Neuron (in vitro differentiated cells): ENCODE data around the gene NID1.
"Not testable (repeated sequence)": the region's sequence is repeated elsewhere in the genome, so short reads cannot be mapped to it uniquely, and the experiment has no call there.

ENCODE experiments used
- H2AFZ ChIP-seq: one replicate; pipeline ENCODE4 v1.6.1; 2013; ENCODE audit warnings: low read depth, mild to moderate bottlenecking, inconsistent platforms, low read length, moderate library complexity
- H3K27me3 ChIP-seq: one replicate; pipeline ENCODE4 v1.6.1; 2013; ENCODE audit warnings: low read length; ENCODE audit not compliant: insufficient read depth
- H3K36me3 ChIP-seq: one replicate; pipeline ENCODE4 v1.6.1; 2013; ENCODE audit warnings: low read length; ENCODE audit not compliant: insufficient read depth
- H3K4me1 ChIP-seq: one replicate; pipeline ENCODE4 v1.6.1; 2013; ENCODE audit warnings: low read length; ENCODE audit not compliant: insufficient read depth
- H3K4me3 ChIP-seq: 2 replicates; pipeline ENCODE4 v1.5.1; 2013; ENCODE audit warnings: mild to moderate bottlenecking, low read length, moderate library complexity
- H3K9me3 ChIP-seq: one replicate; pipeline ENCODE4 v1.6.1; 2013; ENCODE audit warnings: low read length

Gene NID1

DNA sequence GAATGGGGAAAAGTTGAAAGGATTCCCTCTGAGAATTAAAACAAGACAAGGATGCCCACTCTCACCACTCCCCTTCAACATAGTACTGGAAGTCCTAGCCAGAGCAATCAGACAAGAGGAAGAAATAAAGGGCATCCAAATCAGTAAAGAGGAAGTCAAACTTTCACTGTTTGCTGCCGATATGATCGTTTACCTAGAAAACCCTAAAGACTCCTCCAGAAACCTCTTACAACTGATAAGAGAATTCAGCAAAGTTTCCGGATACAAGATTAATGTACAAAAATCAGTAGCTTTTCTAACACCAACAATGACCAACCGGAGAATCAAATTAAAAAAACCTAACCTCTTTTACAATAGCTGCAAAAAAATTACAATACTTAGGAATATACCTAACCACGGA, 98.8 kb downstream of the NID1 start:
- H2AFZ ChIP-seq, H3K27me3 ChIP-seq, H3K4me3 ChIP-seq, H3K9me3 ChIP-seq, H3K36me3 ChIP-seq, H3K4me1 ChIP-seq: not testable (repeated sequence)

DNA sequence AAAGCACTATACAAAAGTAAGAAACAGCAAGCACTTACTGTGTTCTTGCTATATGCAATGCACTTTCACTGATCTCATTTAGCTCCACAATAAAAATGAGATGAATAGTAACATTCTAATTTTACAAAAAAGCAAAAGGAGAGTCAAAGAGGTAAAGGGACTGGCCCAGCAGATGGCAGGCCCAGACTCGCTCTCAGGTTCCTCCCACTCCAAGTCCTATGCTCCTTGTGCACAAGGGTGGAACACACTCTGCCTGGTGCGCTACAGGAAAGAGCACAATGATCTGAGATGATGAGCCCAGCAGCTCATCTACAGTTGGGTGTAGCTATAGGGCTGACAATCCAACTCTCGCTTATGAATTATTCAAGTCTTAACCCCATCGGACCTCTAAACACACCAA, 104.1 kb downstream of the NID1 start:
- Histone ChIP-seq H3K36me3 (no peaks in the 10 kb centered on the region), H3K9me3 (no peaks in the 10 kb centered on the region), H3K27me3 (no peaks in the 10 kb centered on the region), H3K4me3 (no peak overlapping the region), H3K4me1 (no peaks in the 10 kb centered on the region), H2AFZ (no peak overlapping the region)

GRCh38 chr1:235958021-235958420, 106.9 kb downstream of the NID1 start:
- no peaks in the 10 kb centered on the region for H3K9me3 ChIP-seq
- no peaks in the 10 kb centered on the region for H3K36me3 ChIP-seq
- H3K4me3 ChIP-seq = no peak overlapping the region
- H3K27me3 ChIP-seq = no peaks in the 10 kb centered on the region
- H2AFZ ChIP-seq = no peak overlapping the region
- no peaks in the 10 kb centered on the region for H3K4me1 ChIP-seq

GRCh38 chr1:235955777-235956176, 109.1 kb downstream of the NID1 start:
- H3K27me3 ChIP-seq = no peaks in the 10 kb centered on the region
- no peaks in the 10 kb centered on the region for H3K4me1 ChIP-seq
- no peaks in the 10 kb centered on the region for H3K9me3 ChIP-seq

GRCh38 chr1:235954306-235955283, 110.3 kb downstream of the NID1 start:
- Histone ChIP-seq H3K9me3 (no peaks in the 10 kb centered on the region), H3K36me3 (no peaks in the 10 kb centered on the region), H3K27me3 (no peaks in the 10 kb centered on the region), H3K4me1 (peaks cover 7% of the 10 kb centered on the region), H2AFZ (no peak overlapping the region), H3K4me3 (no peak overlapping the region)

More at GRCh38 chr1:235955777-235956176, 109.1 kb downstream of the NID1 start:
- Histone ChIP-seq H2AFZ (no peak overlapping the region), H3K36me3 (no peaks in the 10 kb centered on the region), H3K4me3 (no peak overlapping the region)

DNA sequence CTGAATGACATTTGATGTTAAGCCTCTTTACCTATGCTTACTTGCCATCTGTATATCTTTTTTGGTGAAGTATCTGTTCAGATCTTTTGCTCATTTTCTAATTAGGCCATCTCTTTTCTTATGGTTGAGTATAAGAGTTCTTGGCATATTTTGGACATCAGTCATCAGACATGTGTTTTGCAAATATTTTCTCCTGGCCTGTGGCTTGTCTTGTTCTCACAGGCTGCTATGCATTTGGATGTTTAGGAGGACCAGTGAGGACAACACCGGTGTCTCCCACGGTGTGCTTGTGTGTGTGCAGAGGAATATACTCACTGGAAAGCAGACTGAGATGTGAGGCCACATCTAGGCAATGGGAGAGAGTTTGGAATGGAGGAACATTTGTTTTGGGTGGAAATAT, 111.1 kb downstream of the NID1 start:
- Histone ChIP-seq H3K9me3 (no peaks in the 10 kb centered on the region), H2AFZ (no peak overlapping the region), H3K4me3 (no peak overlapping the region), H3K4me1 (peaks cover 7% of the 10 kb centered on the region), H3K27me3 (no peaks in the 10 kb centered on the region), H3K36me3 (no peaks in the 10 kb centered on the region)

DNA sequence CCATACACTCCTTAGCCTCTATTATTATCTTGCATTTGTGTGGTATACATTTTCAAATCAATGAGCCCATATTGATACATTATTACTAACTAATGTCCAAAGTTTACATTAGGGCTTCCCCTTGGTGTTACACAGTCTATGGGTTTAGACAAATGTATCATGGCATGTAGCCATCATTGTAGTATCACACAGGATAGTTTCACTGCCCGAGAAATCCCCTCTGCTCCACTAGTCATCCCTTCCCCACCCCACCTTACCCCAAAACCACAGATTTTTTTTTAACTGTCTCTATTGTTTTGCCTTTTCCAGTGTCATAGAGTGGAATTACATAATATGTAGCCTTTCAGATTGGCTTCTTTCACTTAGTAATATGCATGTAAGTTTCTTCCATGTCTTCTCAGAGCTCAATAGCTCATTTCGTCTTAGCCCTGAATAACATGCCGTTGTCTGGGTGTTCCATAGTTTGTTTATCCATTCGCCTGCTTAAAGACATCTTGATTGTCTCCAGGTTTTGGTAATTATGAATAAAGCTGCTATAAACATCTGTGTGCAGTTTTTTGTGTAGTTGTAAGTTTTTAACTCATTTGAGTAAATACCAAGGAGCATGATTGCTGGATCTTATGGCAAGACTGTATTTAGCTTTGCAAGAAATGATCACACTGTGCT, 111.8 kb downstream of the NID1 start:
- Histone ChIP-seq H3K9me3 (no peaks in the 10 kb centered on the region), H3K4me3 (no peak overlapping the region), H3K36me3 (no peaks in the 10 kb centered on the region), H2AFZ (no peak overlapping the region), H3K27me3 (no peaks in the 10 kb centered on the region), H3K4me1 (peaks cover 7% of the 10 kb centered on the region)

GRCh38 chr1:235951661-235952060, 113.2 kb downstream of the NID1 start:
- Histone ChIP-seq H3K4me3 (no peak overlapping the region), H3K9me3 (no peaks in the 10 kb centered on the region), H3K36me3 (no peaks in the 10 kb centered on the region), H3K4me1 (peaks cover 7% of the 10 kb centered on the region), H2AFZ (no peak overlapping the region), H3K27me3 (no peaks in the 10 kb centered on the region)

- no peak overlapping the region for H3K4me3 ChIP-seq
- H3K36me3 ChIP-seq = no peaks in the 10 kb centered on the region
- H2AFZ ChIP-seq = peak overlapping the region; percentile 6
- no peaks in the 10 kb centered on the region for H3K9me3 ChIP-seq
- H3K27me3 ChIP-seq = no peaks in the 10 kb centered on the region
- H3K4me1 ChIP-seq = peaks cover 7% of the 10 kb centered on the region
These were observed 114.6 kb downstream of the NID1 start for GRCh38 chr1:235950318-235950717.

- Histone ChIP-seq H3K27me3 (no peaks in the 10 kb centered on the region), H3K36me3 (no peaks in the 10 kb centered on the region), H3K4me3 (no peak overlapping the region), H3K9me3 (no peaks in the 10 kb centered on the region), H2AFZ (no peak overlapping the region), H3K4me1 (peaks cover 10% of the 10 kb centered on the region)
These were observed 116.0 kb downstream of the NID1 start for GRCh38 chr1:235948774-235949427.

- H3K36me3 ChIP-seq = no peaks in the 10 kb centered on the region
- no peaks in the 10 kb centered on the region for H3K9me3 ChIP-seq
- peaks cover 10% of the 10 kb centered on the region for H3K4me1 ChIP-seq
- H3K4me3 ChIP-seq = no peak overlapping the region
- no peaks in the 10 kb centered on the region for H3K27me3 ChIP-seq
- no peak overlapping the region for H2AFZ ChIP-seq
These were observed 116.9 kb downstream of the NID1 start for GRCh38 chr1:235947989-235948388.

- H3K4me3 ChIP-seq = no peak overlapping the region
- no peaks in the 10 kb centered on the region for H3K36me3 ChIP-seq
- no peak overlapping the region for H2AFZ ChIP-seq
- peaks cover 10% of the 10 kb centered on the region for H3K4me1 ChIP-seq
- no peaks in the 10 kb centered on the region for H3K27me3 ChIP-seq
- H3K9me3 ChIP-seq = no peaks in the 10 kb centered on the region
These were observed 118.3 kb downstream of the NID1 start for GRCh38 chr1:235946571-235946981.
